Kidney epithelial cell (primary cell): ENCODE data around the gene HTR3C. TPM values are rescaled to one million over a fixed set of nuclear protein-coding genes. Genes with fewer than 3 reads are reported as not detected.
"Not testable (repeated sequence)": the region's sequence is repeated elsewhere in the genome, so short reads cannot be mapped to it uniquely, and the experiment has no call there.

Source experiments
- DNase-seq: peaks from one replicate; pipeline ENCODE4 v3.0.0-alpha.2; 2010; ENCODE audit warnings: low read depth
- H3K27me3 ChIP-seq: 2 replicates; pipeline ENCODE4 v1.6.0; 2011; ENCODE audit warnings: low read length; ENCODE audit not compliant: control insufficient read depth, insufficient read depth
- H3K36me3 ChIP-seq: 2 replicates; pipeline ENCODE4 v1.5.1; 2011; ENCODE audit warnings: low read length; ENCODE audit not compliant: control insufficient read depth, insufficient read depth
- H3K4me3 ChIP-seq: 2 replicates; pipeline ENCODE4 v1.5.1; 2011; ENCODE audit warnings: low read depth, mild to moderate bottlenecking, control low read depth, low read length
- total RNA-seq: library from RNA; depleted of rRNA; stranded (reverse); fragments of >200 nt; gene quantifications from 2 replicates; pipeline ENCODE4 v1.2.3, GENCODE V29; 2015
- TF ChIP-seq, protein P1 (sequence below): IDR thresholded peaks from 2 replicates; pipeline ENCODE4 v1.5.1; 2011; ENCODE audit warnings: mild to moderate bottlenecking, moderate library complexity, low read length, control low read depth, inconsistent platforms; ENCODE audit not compliant: insufficient read depth, poor library complexity, severe bottlenecking

Gene HTR3C
- not detected in 2 replicates for total RNA-seq

- no peak within 1 kb of the TSS for H3K4me3 ChIP-seq
- TF ChIP-seq, protein P1, sequence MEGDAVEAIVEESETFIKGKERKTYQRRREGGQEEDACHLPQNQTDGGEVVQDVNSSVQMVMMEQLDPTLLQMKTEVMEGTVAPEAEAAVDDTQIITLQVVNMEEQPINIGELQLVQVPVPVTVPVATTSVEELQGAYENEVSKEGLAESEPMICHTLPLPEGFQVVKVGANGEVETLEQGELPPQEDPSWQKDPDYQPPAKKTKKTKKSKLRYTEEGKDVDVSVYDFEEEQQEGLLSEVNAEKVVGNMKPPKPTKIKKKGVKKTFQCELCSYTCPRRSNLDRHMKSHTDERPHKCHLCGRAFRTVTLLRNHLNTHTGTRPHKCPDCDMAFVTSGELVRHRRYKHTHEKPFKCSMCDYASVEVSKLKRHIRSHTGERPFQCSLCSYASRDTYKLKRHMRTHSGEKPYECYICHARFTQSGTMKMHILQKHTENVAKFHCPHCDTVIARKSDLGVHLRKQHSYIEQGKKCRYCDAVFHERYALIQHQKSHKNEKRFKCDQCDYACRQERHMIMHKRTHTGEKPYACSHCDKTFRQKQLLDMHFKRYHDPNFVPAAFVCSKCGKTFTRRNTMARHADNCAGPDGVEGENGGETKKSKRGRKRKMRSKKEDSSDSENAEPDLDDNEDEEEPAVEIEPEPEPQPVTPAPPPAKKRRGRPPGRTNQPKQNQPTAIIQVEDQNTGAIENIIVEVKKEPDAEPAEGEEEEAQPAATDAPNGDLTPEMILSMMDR: no peak
- H3K27me3 ChIP-seq: peaks cover 7% of the 10 kb centered on the region
- H3K36me3 ChIP-seq: no peaks in the 10 kb centered on the region
- DNase-seq: no peak
Observed at GRCh38 chr3:184052767-184053166, at the start of gene HTR3C. Gene HTR3C (plus strand): TSS chr3:184053047. CDS start chr3:184053081, 34 bp downstream.

GRCh38 chr3:184003187-184003967, 49.5 kb upstream of the HTR3C start:
- Histone ChIP-seq H3K27me3 (no peaks in the 10 kb centered on the region), H3K36me3 (no peaks in the 10 kb centered on the region), H3K4me3 (no peak overlapping the region)
- TF ChIP-seq, protein P1: no peak
- DNase-seq: peak; percentile 49

- TF ChIP-seq, protein P1: no peak
- no peak for DNase-seq
- Histone ChIP-seq H3K4me3 (no peak overlapping the region), H3K27me3 (no peaks in the 10 kb centered on the region), H3K36me3 (no peaks in the 10 kb centered on the region)
Observed at GRCh38 chr3:184004476-184004875, 48.4 kb upstream of the HTR3C start.

DNA sequence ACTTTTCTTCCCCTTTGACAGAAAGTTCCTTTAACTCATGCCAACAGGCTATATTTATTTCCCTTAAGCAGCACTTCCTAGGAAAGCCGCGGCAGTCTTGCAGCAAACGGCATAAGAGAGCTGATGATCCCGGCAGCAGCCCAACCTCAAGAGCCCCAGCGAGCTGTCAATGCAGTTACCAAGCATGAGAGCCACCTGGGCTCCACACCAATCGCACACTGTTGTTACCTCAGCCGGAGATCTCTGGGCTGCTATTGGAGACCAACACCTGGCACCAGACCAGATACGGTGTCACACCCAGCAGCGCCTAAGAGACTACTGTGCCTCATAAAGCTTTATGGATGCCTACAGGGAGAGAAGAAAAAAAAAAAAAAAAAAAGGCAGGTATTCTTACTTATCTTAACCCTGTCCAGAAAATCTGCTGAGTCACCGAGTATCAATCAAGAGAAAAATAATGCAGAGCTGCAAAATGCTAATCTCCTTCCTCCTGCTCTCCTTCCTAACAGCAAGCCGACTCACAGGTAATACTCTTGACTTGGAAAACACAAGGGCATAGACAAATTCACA, 46.8 kb upstream of the HTR3C start:
- TF ChIP-seq, protein P1: no peak
- no peaks in the 10 kb centered on the region for H3K27me3 ChIP-seq
- peak; percentile 67 for DNase-seq
- H3K4me3 ChIP-seq: no peak overlapping the region
- no peaks in the 10 kb centered on the region for H3K36me3 ChIP-seq

DNA sequence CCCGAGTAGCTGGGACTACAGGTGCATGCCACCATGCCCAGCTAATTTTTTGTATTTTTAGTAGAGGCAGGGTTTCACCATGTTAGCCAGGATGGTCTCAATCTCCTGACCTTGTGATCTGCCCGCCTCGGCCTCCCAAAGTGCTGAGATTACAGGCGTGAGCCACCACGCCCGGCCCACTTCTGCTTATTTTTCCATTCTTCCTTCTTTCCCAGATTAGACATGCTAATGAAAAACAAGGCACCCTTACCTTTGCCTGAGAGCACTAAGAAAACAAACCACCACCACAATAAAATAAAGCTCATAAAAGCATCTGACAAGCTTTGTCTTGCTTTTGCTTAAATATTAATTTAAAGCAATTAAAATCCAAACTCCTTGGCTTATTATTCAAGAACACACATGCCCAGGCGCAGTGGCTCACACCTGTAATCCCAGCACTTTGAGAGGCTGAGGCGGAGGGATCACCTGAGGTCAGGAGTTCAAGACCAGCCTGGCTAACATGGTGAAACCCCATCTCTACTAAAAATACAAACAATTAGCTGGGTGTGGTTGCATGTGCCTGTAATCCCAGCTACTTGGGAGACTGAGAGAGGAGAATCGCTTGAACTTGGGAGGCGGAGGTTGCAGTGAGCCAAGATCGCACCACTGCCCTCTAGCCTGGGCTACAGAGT, 45.6 kb upstream of the HTR3C start:
- not testable (repeated sequence) for H3K4me3 ChIP-seq

DNA sequence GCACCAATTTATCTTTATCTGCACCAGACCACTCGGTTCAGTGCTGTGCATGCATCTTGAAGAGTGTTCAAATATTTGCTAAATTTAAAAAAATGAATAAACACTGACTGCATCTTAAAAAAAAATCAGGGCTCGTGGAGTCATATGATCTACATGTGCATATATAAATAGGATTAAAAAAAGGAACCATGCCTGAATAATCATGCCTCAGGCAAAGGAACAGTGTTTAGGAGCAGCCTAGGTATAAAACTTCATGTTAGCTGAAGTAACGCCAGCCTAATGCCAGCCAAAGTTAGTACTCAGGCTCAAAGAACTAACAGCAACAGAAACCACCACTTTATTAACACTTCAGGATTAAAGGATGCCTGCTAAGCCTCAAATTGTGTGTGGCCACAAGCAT, 44.7 kb upstream of the HTR3C start:
- Histone ChIP-seq H3K4me3 (no peak overlapping the region), H3K36me3 (no peaks in the 10 kb centered on the region), H3K27me3 (no peaks in the 10 kb centered on the region)
- no peak for DNase-seq
- TF ChIP-seq, protein P1: no peak

More for the DNA sequence above, 45.6 kb upstream of the HTR3C start:
- not testable (repeated sequence) for H3K27me3 ChIP-seq, H3K36me3 ChIP-seq, DNase-seq
